ENCODE data around the gene TATDN2.
"Not testable (repeated sequence)": the region's sequence is repeated elsewhere in the genome, so short reads cannot be mapped to it uniquely, and the experiment has no call there.

GRCh38 chr3:10266936-10267335 lies 18.7 kb downstream of the TATDN2 start:
- TF ChIP-seq CTCF, POLR2A (IDR thresholded peaks at IDR 0.05): not testable (repeated sequence)

Measured in uterus (tissue), 2 donors.